Left cardiac atrium (tissue), 4 donors: ENCODE data around the gene CEP162. TPM values are rescaled to one million over a fixed set of nuclear protein-coding genes. Genes with fewer than 3 reads are reported as not detected.
A peak's percentile ranks its signal among the peaks of the same experiment; 100 is the strongest.
"Not testable (repeated sequence)": the region's sequence is repeated elsewhere in the genome, so short reads cannot be mapped to it uniquely, and the experiment has no call there.

Experiments
- ATAC-seq, 2 donors: fragments of 200-7000 bp; cut with Tn5 transposase; one replicate each; pipeline ENCODE4 v1.9.1; 2020; ENCODE audit warnings: mild to moderate bottlenecking in 2 of 2, moderate library complexity in 2 of 2
- DNase-seq: peaks from one replicate; pipeline ENCODE4 v3.0.0-alpha.2; 2020
- intact Hi-C, 2 donors: fragments of 100-400 bp; cut with DNase I; formaldehyde crosslinking; loops; one replicate each; pipeline versions ENCODE4 v1.14.1 to v1.15.1; 2022 to 2023
- long read RNA-seq: library from polyadenylated mRNA; unstranded; transcript quantifications from one replicate; pipeline ENCODE4 v2.0.0, GENCODE V29; 2021
- total RNA-seq, 2 donors: library from RNA; stranded (reverse); fragmentation: NEBNext Ultra II Directional; extraction: Animal tissue kit (Norgen Biotek cat#: 25700); gene quantifications; one replicate each; pipeline ENCODE4 v1.2.1, GENCODE V29; 2021
- donor health status: DM: no; HTN: yes; CAD: no.
- donor health status: DM: no; HTN: yes; CAD: no; lungs with severe emphysema.
- donor health status: DM: yes; HTN: yes; CAD: no.
- donor health status: Dilated cardiomyopathy.

CEP162 gene
- 1 to 10 TPM; 5.2 to 5.5 TPM for total RNA-seq
- long read RNA-seq, partial matches to known transcripts: 3 of 3 reads
- long read RNA-seq, other reads (novel, unspliced or antisense): 0 of 3 reads

GRCh38 chr6:84227434-84228197 is at the start of gene CEP162:
TSS of gene CEP162 (minus strand) at chr6:84227643. CDS start at chr6:84226393, 1,250 bp downstream.
- peak; percentile 96 to 99 for ATAC-seq
- peak; percentile 96 for DNase-seq
- intact Hi-C loops: loop anchor here in 1 of 2 donors (2.0 kb wide), 1 partner anchor 343 kb away; no protein-coding TSS in a partner anchor

GRCh38 chr6:84274856-84275255 is 47.4 kb upstream of the CEP162 start:
- DNase-seq (no peak), ATAC-seq (no peak)
- intact Hi-C loops: no loop called here

GRCh38 chr6:84273048-84273809 is 45.8 kb upstream of the CEP162 start:
- DNase-seq (no peak), ATAC-seq (no peak)

GRCh38 chr6:84272298-84272697 is 44.9 kb upstream of the CEP162 start:
- ATAC-seq (no peak), DNase-seq (no peak)
- intact Hi-C loops: no loop called here

More at GRCh38 chr6:84273048-84273809, 45.8 kb upstream of the CEP162 start:
- intact Hi-C loops: no loop called here

GRCh38 chr6:84271061-84271716 is 43.7 kb upstream of the CEP162 start:
- DNase-seq (no peak), ATAC-seq (no peak)

GRCh38 chr6:84269947-84270733 is 42.7 kb upstream of the CEP162 start:
- intact Hi-C loops: no loop called here
- ATAC-seq (peak; percentile 38 to 73), DNase-seq (no peak)

More at GRCh38 chr6:84271061-84271716, 43.7 kb upstream of the CEP162 start:
- intact Hi-C loops: no loop called here

- intact Hi-C loops: no loop called here
- ATAC-seq (no peak), DNase-seq (no peak)
Measured at GRCh38 chr6:84268781-84269180, 41.3 kb upstream of the CEP162 start.

GRCh38 chr6:84263557-84263956 is 36.1 kb upstream of the CEP162 start:
- no peak for DNase-seq
- no peak for ATAC-seq
- intact Hi-C loops: no loop called here

GRCh38 chr6:84260926-84261325 is 33.5 kb upstream of the CEP162 start:
- intact Hi-C loops: no loop called here
- ATAC-seq (no peak), DNase-seq (no peak)

- DNase-seq (no peak), ATAC-seq (no peak)
- intact Hi-C loops: no loop called here
Measured at GRCh38 chr6:84260196-84260595, 32.8 kb upstream of the CEP162 start.

- peak; percentile 33 to 38 for ATAC-seq
- no peak for DNase-seq
- intact Hi-C loops: no loop called here
Measured at GRCh38 chr6:84258866-84259265, 31.4 kb upstream of the CEP162 start.

GRCh38 chr6:84258268-84258667 is 30.8 kb upstream of the CEP162 start:
- intact Hi-C loops: no loop called here
- ATAC-seq (peak; percentile 16 to 61), DNase-seq (no peak)

- DNase-seq (no peak), ATAC-seq (no peak)
- intact Hi-C loops: no loop called here
Measured at GRCh38 chr6:84255641-84256040, 28.2 kb upstream of the CEP162 start.

- intact Hi-C loops: no loop called here
- ATAC-seq (peak in 1 of 2 donors; percentile 62), DNase-seq (no peak)
Measured at GRCh38 chr6:84253380-84253779, 25.9 kb upstream of the CEP162 start.

- ATAC-seq (no peak), DNase-seq (no peak)
- intact Hi-C loops: no loop called here
Measured at GRCh38 chr6:84251891-84252539, 24.6 kb upstream of the CEP162 start.

GRCh38 chr6:84249724-84250123 is 22.3 kb upstream of the CEP162 start:
- ATAC-seq (no peak), DNase-seq (no peak)
- intact Hi-C loops: no loop called here

GRCh38 chr6:84244416-84245081 is 17.1 kb upstream of the CEP162 start:
- ATAC-seq, intact Hi-C loops, DNase-seq: not testable (repeated sequence)

GRCh38 chr6:84243240-84243639 is 15.8 kb upstream of the CEP162 start:
- ATAC-seq (no peak), DNase-seq (no peak)
- intact Hi-C loops: no loop called here
